ENCODE results near the gene IL6ST. TPM values are rescaled to one million over a fixed set of nuclear protein-coding genes. Genes with fewer than 3 reads are reported as not detected.

The IL6ST gene
- total and polyA plus RNA-seq, 10 of the 15 experiments (the other 5 are each of a cell fraction or from before 2014, with no cell fraction given), result 1.5 to 139 (median 13.0) TPM

GRCh38 chr5:56026863-56027300, 32.1 kb upstream of the IL6ST start (continued):
- TF ChIP-seq IRF5 (IDR thresholded peaks at IDR 0.05; ENCODE audit: borderline replicate concordance) (no peak), RAD21 (IDR thresholded peaks at IDR 0.05; ENCODE audit: insufficient read depth, low read depth, low read length) (no peak), SIX5 (IDR thresholded peaks at IDR 0.05; ENCODE audit: low read depth, low read length, severe bottlenecking) (no peak), MLLT1 (IDR thresholded peaks at IDR 0.05) (no peak), BACH1 (IDR thresholded peaks at IDR 0.05; ENCODE audit: borderline replicate concordance) (peak; percentile 93), CEBPZ (IDR thresholded peaks at IDR 0.05; ENCODE audit: low read depth, low read length) (no peak), BCLAF1 (IDR thresholded peaks at IDR 0.05) (no peak), ZSCAN29 (IDR thresholded peaks at IDR 0.05) (no peak), PBX3 (IDR thresholded peaks at IDR 0.05; ENCODE audit: insufficient replicate concordance, low read depth, low read length) (no peak), BCL3 (IDR thresholded peaks at IDR 0.05; ENCODE audit: borderline replicate concordance, insufficient read depth, low read depth, low read length, poor library complexity, severe bottlenecking) (peak; percentile 86), RBBP5 (conservative IDR thresholded peaks at IDR 0.05) (no peak), POLR2AphosphoS5 (IDR thresholded peaks at IDR 0.05; ENCODE audit: low read length) (no peak), SP1 (IDR thresholded peaks at IDR 0.05; ENCODE audit: low read depth, low read length) (no peak), IKZF1 (conservative IDR thresholded peaks at IDR 0.05) (peak; percentile 97), SMC3 (IDR thresholded peaks at IDR 0.05; ENCODE audit: borderline replicate concordance, low read length) (no peak; the same call in 1 of the 2 replicates), NBN (IDR thresholded peaks at IDR 0.05) (0 out of 2 replicates have a peak, but pooled peaks have one; percentile 65), SUZ12 (IDR thresholded peaks at IDR 0.05; ENCODE audit: unreplicated experiment) (no peak), NFIC (IDR thresholded peaks at IDR 0.05; ENCODE audit: low read depth, low read length) (peak; percentile 98), STAT3 (IDR thresholded peaks at IDR 0.05; ENCODE audit: low read depth, low read length) (0 out of 2 replicates have a peak, but pooled peaks have one; percentile 50), PML (IDR thresholded peaks at IDR 0.05; ENCODE audit: low read length) (peak; percentile 81)
